ENCODE data around the gene PMEPA1.

The PMEPA1 gene

DNA sequence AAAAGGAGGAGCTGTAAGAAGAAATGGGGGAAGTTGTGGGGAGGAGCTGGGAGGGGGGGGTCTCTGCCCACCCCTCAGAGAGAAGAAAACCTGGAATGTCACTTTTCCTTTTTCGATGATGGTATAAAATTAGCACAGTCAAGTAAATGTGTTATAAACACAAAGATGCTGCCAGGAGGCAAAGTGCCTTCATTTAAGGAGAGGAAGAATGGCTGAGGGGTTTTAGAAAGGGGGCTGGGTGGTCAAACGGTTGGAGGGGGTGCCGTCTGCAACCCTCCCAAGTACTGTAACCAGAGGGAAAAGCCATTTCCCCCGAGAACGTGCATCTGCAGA, 25.0 kb downstream of the PMEPA1 start:
- no peaks in the 10 kb centered on the region for H3K9me3 ChIP-seq (ENCODE audit: severe bottlenecking)
- H3K27ac ChIP-seq: no peak overlapping the region
- DNase-seq: no peak
- no peaks in the 10 kb centered on the region for H3K27me3 ChIP-seq (ENCODE audit: insufficient read depth, low read depth, severe bottlenecking)
- TF ChIP-seq CTCF (IDR thresholded peaks at IDR 0.05; ENCODE audit: low read depth, low read length): no peak
- H3K36me3 ChIP-seq: no peaks in the 10 kb centered on the region
- no peak overlapping the region for H3K4me3 ChIP-seq (ENCODE audit: low read depth, low read length)

- TF ChIP-seq CTCF (IDR thresholded peaks at IDR 0.05; ENCODE audit: low read depth, low read length): no peak
- Histone ChIP-seq H3K4me3 (ENCODE audit: low read depth, low read length) (no peak overlapping the region), H3K27me3 (ENCODE audit: insufficient read depth, low read depth, severe bottlenecking) (no peaks in the 10 kb centered on the region), H3K27ac (no peak overlapping the region), H3K36me3 (no peaks in the 10 kb centered on the region), H3K9me3 (ENCODE audit: severe bottlenecking) (no peaks in the 10 kb centered on the region)
- DNase-seq: no peak
These were observed 25.7 kb downstream of the PMEPA1 start for GRCh38 chr20:57683881-57684807.

GRCh38 chr20:57683287-57683686, 26.5 kb downstream of the PMEPA1 start:
- TF ChIP-seq CTCF (IDR thresholded peaks at IDR 0.05; ENCODE audit: low read depth, low read length): no peak
- Histone ChIP-seq H3K36me3 (no peaks in the 10 kb centered on the region), H3K4me3 (ENCODE audit: low read depth, low read length) (no peak overlapping the region), H3K27me3 (ENCODE audit: insufficient read depth, low read depth, severe bottlenecking) (no peaks in the 10 kb centered on the region), H3K27ac (no peak overlapping the region), H3K9me3 (ENCODE audit: severe bottlenecking) (no peaks in the 10 kb centered on the region)
- no peak for DNase-seq

- Histone ChIP-seq H3K27ac (no peak overlapping the region), H3K36me3 (no peaks in the 10 kb centered on the region)
- no peak for DNase-seq
These were observed 27.4 kb downstream of the PMEPA1 start for GRCh38 chr20:57682184-57683101.

More at GRCh38 chr20:57682184-57683101, 27.4 kb downstream of the PMEPA1 start:
- no peaks in the 10 kb centered on the region for H3K27me3 ChIP-seq (ENCODE audit: insufficient read depth, low read depth, severe bottlenecking)
- H3K4me3 ChIP-seq (ENCODE audit: low read depth, low read length): no peak overlapping the region
- TF ChIP-seq CTCF (IDR thresholded peaks at IDR 0.05; ENCODE audit: low read depth, low read length): no peak
- no peaks in the 10 kb centered on the region for H3K9me3 ChIP-seq (ENCODE audit: severe bottlenecking)
